HEK293 (cell line): ENCODE data around the gene GJC2.

Experiments
- CTCF ChIA-PET: fragments of 350-600 bp; formaldehyde crosslinking; extraction: SDS; loops from one replicate; lab custom pipeline; 2021; ENCODE audit warnings: antibody characterized with exemption; lab: Yijun Ruan, JAX
- POLR2A ChIA-PET: fragments of 300-600 bp; formaldehyde crosslinking; extraction: SDS; loops from one replicate; lab custom pipeline; 2020; ENCODE audit warnings: antibody characterized with exemption, inconsistent platforms; lab: Yijun Ruan, JAX
- H3K27ac ChIP-seq: fragments of 200-500 bp; sonication (Bioruptor generic); 2 replicates; pipeline ENCODE4 v1.5.1; 2014; ENCODE audit warnings: low read depth, low read length, control low read depth, inconsistent platforms; ENCODE audit errors: extremely low read depth
- H3K36me3 ChIP-seq, 2 experiments: fragments of 200-500 bp in 1 of 2; sonication (Bioruptor generic) in 1 of 2; 1 replicate in 1 of 2; 2 replicates in 1 of 2; pipeline ENCODE4 v1.5.1; 2014 to 2017; ENCODE audit warnings: inconsistent platforms in 2 of 2, low read length in 2 of 2; ENCODE audit not compliant: control insufficient read depth in 2 of 2, insufficient read depth in 1 of 2
- H3K4me1 ChIP-seq: fragments of 200-500 bp; sonication (Bioruptor generic); 2 replicates; pipeline ENCODE4 v1.5.1; 2014; ENCODE audit warnings: mild to moderate bottlenecking, low read length, inconsistent platforms; ENCODE audit not compliant: control insufficient read depth, insufficient read depth
- H3K4me3 ChIP-seq: 2 replicates; pipeline ENCODE4 v1.5.1; 2011; ENCODE audit warnings: low read depth, mild to moderate bottlenecking, control low read depth, low read length, moderate library complexity
- H3K9me3 ChIP-seq: fragments of 200-500 bp; sonication (Bioruptor generic); 2 replicates; pipeline ENCODE4 v1.5.1; 2014; ENCODE audit warnings: low read depth, low read length, inconsistent platforms; ENCODE audit not compliant: control insufficient read depth, insufficient read depth
- GLI2 ChIP-seq: fragments of 450-650 bp; formaldehyde crosslinking; IDR thresholded peaks from 2 replicates; pipeline ENCODE4; 2017; ENCODE audit warnings: missing biosample characterization, missing genetic modification characterization, low read depth, borderline replicate concordance
- KLF1 ChIP-seq: fragments of 450-650 bp; formaldehyde crosslinking; IDR thresholded peaks from 2 replicates; pipeline ENCODE4 v1.5.1; 2016; ENCODE audit warnings: missing biosample characterization, missing genetic modification characterization
- MEIS1 ChIP-seq: sonication (generic); formaldehyde crosslinking; IDR thresholded peaks from 2 replicates; pipeline ENCODE4 v1.8.1; 2022; ENCODE audit warnings: missing genetic modification reagents, mild to moderate bottlenecking, borderline replicate concordance
- SP7 ChIP-seq: fragments of 450-650 bp; formaldehyde crosslinking; IDR thresholded peaks from 2 replicates; pipeline ENCODE4 v1.5.1; 2016; ENCODE audit warnings: missing biosample characterization, missing genetic modification characterization
- ZFHX2 ChIP-seq: fragments of 450-650 bp; formaldehyde crosslinking; conservative IDR thresholded peaks from 2 replicates; pipeline ENCODE4 v1.5.1; 2016; ENCODE audit warnings: missing biosample characterization, missing genetic modification characterization
- ZIC2 ChIP-seq: fragments of 450-650 bp; formaldehyde crosslinking; IDR thresholded peaks from 2 replicates; pipeline ENCODE4 v1.5.1; 2016; ENCODE audit warnings: missing biosample characterization, missing genetic modification characterization
- ZNF211 ChIP-seq: fragments of 450-650 bp; formaldehyde crosslinking; IDR thresholded peaks from 2 replicates; pipeline ENCODE4 v1.5.1; 2016; ENCODE audit warnings: low read depth, missing biosample characterization, missing genetic modification characterization
- ZNF214 ChIP-seq: fragments of 450-650 bp; formaldehyde crosslinking; IDR thresholded peaks from 2 replicates; pipeline ENCODE4 v1.5.1; 2017; ENCODE audit warnings: missing biosample characterization, mild to moderate bottlenecking, missing genetic modification characterization, borderline replicate concordance
- ZNF23 ChIP-seq: fragments of 450-650 bp; formaldehyde crosslinking; IDR thresholded peaks from 2 replicates; pipeline ENCODE4 v1.5.1; 2016; ENCODE audit warnings: missing biosample characterization, missing genetic modification characterization, borderline replicate concordance
- ZNF311 ChIP-seq: fragments of 450-650 bp; formaldehyde crosslinking; IDR thresholded peaks from 2 replicates; pipeline ENCODE4 v1.5.1; 2017; ENCODE audit warnings: missing biosample characterization, missing genetic modification characterization, borderline replicate concordance
- ZNF324 ChIP-seq: fragments of 450-650 bp; formaldehyde crosslinking; IDR thresholded peaks from 2 replicates; pipeline ENCODE4 v1.5.1; 2016; ENCODE audit warnings: missing biosample characterization, missing genetic modification characterization
- ZNF530 ChIP-seq: fragments of 450-650 bp; formaldehyde crosslinking; IDR thresholded peaks from 2 replicates; pipeline ENCODE4 v1.5.1; 2016; ENCODE audit warnings: low read depth, missing biosample characterization, missing genetic modification characterization
- ZNF548 ChIP-seq: fragments of 450-650 bp; formaldehyde crosslinking; IDR thresholded peaks from 2 replicates; pipeline ENCODE4 v1.5.1; 2016; ENCODE audit warnings: missing biosample characterization, missing genetic modification characterization
- ZNF561 ChIP-seq: fragments of 450-650 bp; IDR thresholded peaks from 2 replicates; pipeline ENCODE4 v1.5.1; 2018; ENCODE audit warnings: missing biosample characterization, missing genetic modification characterization, borderline replicate concordance
- ZNF626 ChIP-seq: fragments of 450-650 bp; sonication (Bioruptor Pico); formaldehyde crosslinking; IDR thresholded peaks from 2 replicates; pipeline ENCODE4 v1.5.1; 2018; ENCODE audit warnings: missing biosample characterization, missing genetic modification characterization, inconsistent platforms
- ZNF843 ChIP-seq: fragments of 450-650 bp; formaldehyde crosslinking; IDR thresholded peaks from 2 replicates; pipeline ENCODE4 v1.5.1; 2016; ENCODE audit warnings: missing biosample characterization, missing genetic modification characterization
- ZSCAN23 ChIP-seq: fragments of 450-650 bp; formaldehyde crosslinking; IDR thresholded peaks from 2 replicates; pipeline ENCODE4 v1.5.1; 2016; ENCODE audit warnings: missing biosample characterization, missing genetic modification characterization
- ZXDB ChIP-seq: fragments of 450-650 bp; formaldehyde crosslinking; IDR thresholded peaks from 2 replicates; pipeline ENCODE4 v1.5.1; 2016; ENCODE audit warnings: missing biosample characterization, missing genetic modification characterization
- TF ChIP-seq, protein P1 (sequence below): fragments of 450-650 bp; formaldehyde crosslinking; IDR thresholded peaks from 2 replicates; pipeline ENCODE4 v1.5.1; 2016; ENCODE audit warnings: missing biosample characterization, missing genetic modification characterization
- TF ChIP-seq, protein P2 (sequence below): fragments of 450-650 bp; formaldehyde crosslinking; conservative IDR thresholded peaks from 2 replicates; pipeline ENCODE4 v1.5.1; 2016; ENCODE audit warnings: low read depth, missing biosample characterization, missing genetic modification characterization
- TF ChIP-seq, protein P3 (sequence below): fragments of 450-650 bp; formaldehyde crosslinking; optimal IDR thresholded peaks from 2 replicates; pipeline ENCODE3; 2016; ENCODE audit warnings: missing biosample characterization, mild to moderate bottlenecking, missing genetic modification characterization
- TF ChIP-seq, protein P4 (sequence below): fragments of 450-650 bp; formaldehyde crosslinking; IDR thresholded peaks from 2 replicates; pipeline ENCODE4 v1.5.1; 2016; ENCODE audit warnings: missing biosample characterization, missing genetic modification characterization, borderline replicate concordance

The GJC2 gene

DNA sequence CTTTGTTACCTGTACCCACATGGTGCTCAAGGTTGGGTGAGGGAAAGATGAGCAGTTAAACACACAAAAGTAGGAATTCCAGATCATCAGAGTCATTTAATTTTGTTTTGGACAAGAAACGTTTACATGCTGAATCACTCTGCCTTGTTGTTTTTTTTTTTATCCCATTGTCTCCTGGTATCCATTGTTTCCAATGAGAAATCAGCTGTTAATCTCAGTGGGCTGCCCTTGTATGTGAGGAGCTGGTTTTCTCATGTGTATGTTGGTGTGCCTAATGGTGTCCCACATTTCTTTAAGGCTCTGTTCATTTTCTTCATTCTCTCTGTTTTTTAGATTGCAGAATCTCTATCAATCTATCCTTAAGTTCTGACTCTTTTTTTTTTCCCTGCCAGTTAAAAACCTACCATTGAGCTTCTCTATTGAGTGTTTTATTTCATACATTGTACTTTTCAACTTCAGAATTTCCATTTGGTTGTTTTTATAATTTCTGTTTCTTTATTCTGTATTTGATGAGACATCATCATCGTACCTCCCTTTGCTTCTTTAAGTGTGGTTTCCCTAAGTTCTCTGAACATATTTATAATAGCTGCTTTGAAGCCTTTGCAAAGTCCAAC, 49.4 kb downstream of the GJC2 start (continued):
- TF ChIP-seq, protein P1, sequence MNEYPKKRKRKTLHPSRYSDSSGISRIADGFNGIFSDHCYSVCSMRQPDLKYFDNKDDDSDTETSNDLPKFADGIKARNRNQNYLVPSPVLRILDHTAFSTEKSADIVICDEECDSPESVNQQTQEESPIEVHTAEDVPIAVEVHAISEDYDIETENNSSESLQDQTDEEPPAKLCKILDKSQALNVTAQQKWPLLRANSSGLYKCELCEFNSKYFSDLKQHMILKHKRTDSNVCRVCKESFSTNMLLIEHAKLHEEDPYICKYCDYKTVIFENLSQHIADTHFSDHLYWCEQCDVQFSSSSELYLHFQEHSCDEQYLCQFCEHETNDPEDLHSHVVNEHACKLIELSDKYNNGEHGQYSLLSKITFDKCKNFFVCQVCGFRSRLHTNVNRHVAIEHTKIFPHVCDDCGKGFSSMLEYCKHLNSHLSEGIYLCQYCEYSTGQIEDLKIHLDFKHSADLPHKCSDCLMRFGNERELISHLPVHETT: peak; percentile 76; the same call in 1 of the 2 replicates
- TF ChIP-seq ZSCAN23 (tag by site-specific recombination): 0 out of 2 replicates have a peak, but pooled peaks have one; percentile 38
- no peak for TF ChIP-seq MEIS1
- TF ChIP-seq, protein P2, sequence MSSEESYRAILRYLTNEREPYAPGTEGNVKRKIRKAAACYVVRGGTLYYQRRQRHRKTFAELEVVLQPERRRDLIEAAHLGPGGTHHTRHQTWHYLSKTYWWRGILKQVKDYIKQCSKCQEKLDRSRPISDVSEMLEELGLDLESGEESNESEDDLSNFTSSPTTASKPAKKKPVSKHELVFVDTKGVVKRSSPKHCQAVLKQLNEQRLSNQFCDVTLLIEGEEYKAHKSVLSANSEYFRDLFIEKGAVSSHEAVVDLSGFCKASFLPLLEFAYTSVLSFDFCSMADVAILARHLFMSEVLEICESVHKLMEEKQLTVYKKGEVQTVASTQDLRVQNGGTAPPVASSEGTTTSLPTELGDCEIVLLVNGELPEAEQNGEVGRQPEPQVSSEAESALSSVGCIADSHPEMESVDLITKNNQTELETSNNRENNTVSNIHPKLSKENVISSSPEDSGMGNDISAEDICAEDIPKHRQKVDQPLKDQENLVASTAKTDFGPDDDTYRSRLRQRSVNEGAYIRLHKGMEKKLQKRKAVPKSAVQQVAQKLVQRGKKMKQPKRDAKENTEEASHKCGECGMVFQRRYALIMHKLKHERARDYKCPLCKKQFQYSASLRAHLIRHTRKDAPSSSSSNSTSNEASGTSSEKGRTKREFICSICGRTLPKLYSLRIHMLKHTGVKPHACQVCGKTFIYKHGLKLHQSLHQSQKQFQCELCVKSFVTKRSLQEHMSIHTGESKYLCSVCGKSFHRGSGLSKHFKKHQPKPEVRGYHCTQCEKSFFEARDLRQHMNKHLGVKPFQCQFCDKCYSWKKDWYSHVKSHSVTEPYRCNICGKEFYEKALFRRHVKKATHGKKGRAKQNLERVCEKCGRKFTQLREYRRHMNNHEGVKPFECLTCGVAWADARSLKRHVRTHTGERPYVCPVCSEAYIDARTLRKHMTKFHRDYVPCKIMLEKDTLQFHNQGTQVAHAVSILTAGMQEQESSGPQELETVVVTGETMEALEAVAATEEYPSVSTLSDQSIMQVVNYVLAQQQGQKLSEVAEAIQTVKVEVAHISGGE (tag by site-specific recombination): no peak
- TF ChIP-seq, protein P3, sequence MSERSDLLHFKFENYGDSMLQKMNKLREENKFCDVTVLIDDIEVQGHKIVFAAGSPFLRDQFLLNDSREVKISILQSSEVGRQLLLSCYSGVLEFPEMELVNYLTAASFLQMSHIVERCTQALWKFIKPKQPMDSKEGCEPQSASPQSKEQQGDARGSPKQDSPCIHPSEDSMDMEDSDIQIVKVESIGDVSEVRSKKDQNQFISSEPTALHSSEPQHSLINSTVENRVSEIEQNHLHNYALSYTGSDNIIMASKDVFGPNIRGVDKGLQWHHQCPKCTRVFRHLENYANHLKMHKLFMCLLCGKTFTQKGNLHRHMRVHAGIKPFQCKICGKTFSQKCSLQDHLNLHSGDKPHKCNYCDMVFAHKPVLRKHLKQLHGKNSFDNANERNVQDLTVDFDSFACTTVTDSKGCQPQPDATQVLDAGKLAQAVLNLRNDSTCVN (tag by site-specific recombination): no peak
- TF ChIP-seq ZNF843: no peak
- peak; percentile 93 for TF ChIP-seq ZNF626 (tag by site-specific recombination)
- TF ChIP-seq ZIC2 (tag by site-specific recombination): no peak

DNA sequence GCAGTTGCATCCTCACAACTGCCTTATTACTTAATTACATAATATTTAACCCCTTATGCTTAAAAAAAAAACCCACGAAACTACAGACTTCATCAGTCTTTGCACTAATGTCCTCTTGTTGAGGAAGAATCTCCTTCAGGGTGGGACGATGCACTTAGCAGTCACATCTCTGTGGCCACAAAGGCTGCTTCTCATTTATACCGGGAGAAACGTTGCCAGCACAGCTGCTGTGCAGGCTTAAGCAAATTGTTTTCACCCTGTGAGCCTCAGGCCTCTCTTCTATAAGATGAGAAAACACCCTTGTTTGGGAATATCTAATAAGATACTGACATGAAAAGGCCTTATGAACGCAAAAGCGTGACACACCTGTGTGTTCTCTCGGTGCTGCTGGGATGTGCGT, 55.2 kb downstream of the GJC2 start:
- H3K36me3 ChIP-seq: no peaks in the 10 kb centered on the region
- H3K27ac ChIP-seq: no peak overlapping the region
- ChIA-PET POLR2A (no interaction called here), CTCF (interaction anchor here (1.1 to 3.3 kb wide), 2 partner anchors 9 to 207 kb away, joined by 4 to 15 read pairs; no protein-coding TSS in a partner anchor)
- H3K4me1 ChIP-seq: no peaks in the 10 kb centered on the region
- H3K4me3 ChIP-seq: no peak overlapping the region
- no peaks in the 10 kb centered on the region for H3K9me3 ChIP-seq
- TF ChIP-seq, protein P2 (tag by site-specific recombination): no peak
- TF ChIP-seq ZNF23 (tag by site-specific recombination): no peak
- TF ChIP-seq ZNF214 (tag by site-specific recombination): no peak
- no peak for TF ChIP-seq ZFHX2 (tag by site-specific recombination)
- no peak for TF ChIP-seq ZNF530 (tag by site-specific recombination)
- TF ChIP-seq SP7 (tag by site-specific recombination): no peak
- no peak for TF ChIP-seq KLF1 (tag by site-specific recombination)
- TF ChIP-seq ZNF561: no peak
- no peak for TF ChIP-seq ZXDB (tag by site-specific recombination)
- TF ChIP-seq ZNF324 (tag by site-specific recombination): no peak
- TF ChIP-seq ZNF311 (tag by site-specific recombination): no peak
- TF ChIP-seq, protein P4, sequence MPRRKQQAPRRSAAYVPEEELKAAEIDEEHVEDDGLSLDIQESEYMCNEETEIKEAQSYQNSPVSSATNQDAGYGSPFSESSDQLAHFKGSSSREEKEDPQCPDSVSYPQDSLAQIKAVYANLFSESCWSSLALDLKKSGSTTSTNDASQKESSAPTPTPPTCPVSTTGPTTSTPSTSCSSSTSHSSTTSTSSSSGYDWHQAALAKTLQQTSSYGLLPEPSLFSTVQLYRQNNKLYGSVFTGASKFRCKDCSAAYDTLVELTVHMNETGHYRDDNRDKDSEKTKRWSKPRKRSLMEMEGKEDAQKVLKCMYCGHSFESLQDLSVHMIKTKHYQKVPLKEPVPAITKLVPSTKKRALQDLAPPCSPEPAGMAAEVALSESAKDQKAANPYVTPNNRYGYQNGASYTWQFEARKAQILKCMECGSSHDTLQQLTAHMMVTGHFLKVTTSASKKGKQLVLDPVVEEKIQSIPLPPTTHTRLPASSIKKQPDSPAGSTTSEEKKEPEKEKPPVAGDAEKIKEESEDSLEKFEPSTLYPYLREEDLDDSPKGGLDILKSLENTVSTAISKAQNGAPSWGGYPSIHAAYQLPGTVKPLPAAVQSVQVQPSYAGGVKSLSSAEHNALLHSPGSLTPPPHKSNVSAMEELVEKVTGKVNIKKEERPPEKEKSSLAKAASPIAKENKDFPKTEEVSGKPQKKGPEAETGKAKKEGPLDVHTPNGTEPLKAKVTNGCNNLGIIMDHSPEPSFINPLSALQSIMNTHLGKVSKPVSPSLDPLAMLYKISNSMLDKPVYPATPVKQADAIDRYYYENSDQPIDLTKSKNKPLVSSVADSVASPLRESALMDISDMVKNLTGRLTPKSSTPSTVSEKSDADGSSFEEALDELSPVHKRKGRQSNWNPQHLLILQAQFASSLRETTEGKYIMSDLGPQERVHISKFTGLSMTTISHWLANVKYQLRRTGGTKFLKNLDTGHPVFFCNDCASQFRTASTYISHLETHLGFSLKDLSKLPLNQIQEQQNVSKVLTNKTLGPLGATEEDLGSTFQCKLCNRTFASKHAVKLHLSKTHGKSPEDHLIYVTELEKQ (tag by site-specific recombination): no peak
- TF ChIP-seq ZNF548 (tag by site-specific recombination): no peak
- no peak for TF ChIP-seq ZNF211
- TF ChIP-seq GLI2: no peak
